Sigmoid colon (tissue), 4 donors: ENCODE measurements around the gene CDC7.

Experiments
- CTCF ChIP-seq, 4 experiments: fragments of 450-650 bp in 3 of 4; fragments of 200-600 bp in 1 of 4; IDR thresholded peaks; one replicate each; pipeline ENCODE4 v1.5.1; 2016 to 2019; ENCODE audit warnings: antibody characterized with exemption in 4 of 4, mild to moderate bottlenecking in 3 of 4, moderate library complexity in 2 of 4
- EP300 ChIP-seq, 4 donors: sonication (generic); formaldehyde crosslinking; IDR thresholded peaks; one replicate each; pipeline ENCODE4 v1.6.1; 2017; ENCODE audit warnings: antibody characterized with exemption in 4 of 4
- POLR2AphosphoS5 ChIP-seq, 4 donors: sonication (generic); formaldehyde crosslinking; IDR thresholded peaks; one replicate each; pipeline ENCODE4 v1.6.1; 2017; ENCODE audit warnings: antibody characterized with exemption in 4 of 4

GRCh38 chr1:91513706-91514105, 13.1 kb downstream of the CDC7 start:
- TF ChIP-seq EP300 (IDR thresholded peaks at IDR 0.05) (no peak), CTCF (IDR thresholded peaks at IDR 0.05) (no peak), POLR2AphosphoS5 (IDR thresholded peaks at IDR 0.05) (no peak)
